Islet of Langerhans (tissue), 1 donor: ENCODE measurements around the gene INTS14.
"Not testable (repeated sequence)": the region's sequence is repeated elsewhere in the genome, so short reads cannot be mapped to it uniquely, and the experiment has no call there.

Experiments used
- FAIRE-seq: peaks from one replicate; lab custom pipeline; 2011; peaks lifted over from hg19 to GRCh38; lab: Jason Lieb, UNC

INTS14 gene

DNA sequence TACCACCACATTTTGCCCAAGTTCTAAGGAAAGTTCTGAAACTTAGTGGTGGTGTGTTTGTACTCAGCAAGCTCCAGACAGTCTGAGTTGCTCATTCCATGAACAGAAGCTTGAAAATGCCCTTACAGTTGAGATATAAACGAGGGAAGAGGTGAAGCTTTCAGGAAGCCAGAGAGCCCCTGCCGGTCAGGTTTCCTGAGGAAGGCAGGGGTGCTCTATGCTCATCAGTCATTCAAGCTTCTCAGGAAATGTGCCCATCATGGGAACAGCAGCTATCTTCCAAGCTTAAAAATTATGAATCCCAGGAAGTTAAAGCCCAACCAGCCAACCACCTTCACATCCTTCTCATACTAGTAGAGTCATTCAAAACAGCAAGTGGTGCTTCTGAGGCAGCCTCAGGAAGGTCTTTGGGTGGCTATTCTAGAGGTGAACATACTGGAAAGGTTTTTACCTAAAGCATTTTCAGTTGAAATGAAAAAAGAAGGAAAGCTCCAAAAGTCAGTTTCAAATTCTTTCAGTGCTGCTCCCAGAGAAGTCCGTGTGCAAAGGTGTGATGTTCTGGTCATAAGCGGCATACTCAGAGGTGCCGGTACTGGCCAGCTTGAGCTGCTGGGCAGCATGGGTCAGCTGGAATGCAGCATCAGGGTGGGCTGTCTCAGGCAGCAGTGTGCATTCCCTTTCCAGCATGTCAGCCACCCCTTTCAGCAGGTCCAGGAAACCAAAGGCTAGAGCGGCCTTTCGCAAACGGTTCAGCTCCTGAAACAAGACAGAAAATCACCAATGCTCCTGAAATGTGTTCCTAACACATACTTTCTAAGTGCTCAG, 31.8 kb downstream of the INTS14 start:
- FAIRE-seq = no peak

DNA sequence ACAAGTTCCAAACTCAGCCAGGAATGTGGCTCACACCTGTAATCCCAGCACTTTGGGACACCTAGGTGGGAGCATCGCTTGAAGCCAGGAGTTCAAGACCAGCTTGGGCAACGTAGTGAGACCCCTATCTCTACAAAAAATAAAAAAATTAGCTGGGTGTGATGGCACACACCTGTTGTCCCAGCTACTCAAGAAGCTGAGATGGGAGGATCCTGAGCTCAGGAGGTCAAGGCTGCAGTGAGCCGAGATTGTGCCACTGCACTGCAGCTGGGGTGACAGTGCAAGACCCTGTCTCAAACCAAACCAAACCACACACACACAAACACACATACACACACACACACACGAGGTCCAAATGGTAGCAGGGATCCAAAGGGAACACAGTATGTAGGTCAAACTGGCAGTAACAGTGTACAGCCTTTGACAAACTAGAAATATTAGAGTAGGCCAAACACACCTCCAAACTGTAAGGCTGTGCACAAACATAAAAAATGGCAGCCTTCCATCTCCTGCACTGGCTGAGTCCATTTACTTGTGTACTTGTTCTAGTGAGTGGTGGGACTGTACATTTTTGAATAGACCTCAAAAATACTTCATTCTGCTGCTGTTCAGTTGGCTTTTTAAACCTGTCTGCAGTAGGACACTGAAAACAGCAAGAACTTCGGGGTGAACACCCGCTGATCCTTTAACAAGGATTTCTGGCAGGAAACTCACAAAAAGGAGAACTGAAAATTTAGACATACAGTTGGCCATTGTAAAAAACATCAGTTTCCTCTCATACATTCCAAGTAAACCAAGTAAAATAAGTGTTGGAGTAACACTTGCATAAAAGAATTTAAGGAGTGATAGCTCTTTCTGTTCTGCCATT, 33.6 kb downstream of the INTS14 start:
- FAIRE-seq = no peak

DNA sequence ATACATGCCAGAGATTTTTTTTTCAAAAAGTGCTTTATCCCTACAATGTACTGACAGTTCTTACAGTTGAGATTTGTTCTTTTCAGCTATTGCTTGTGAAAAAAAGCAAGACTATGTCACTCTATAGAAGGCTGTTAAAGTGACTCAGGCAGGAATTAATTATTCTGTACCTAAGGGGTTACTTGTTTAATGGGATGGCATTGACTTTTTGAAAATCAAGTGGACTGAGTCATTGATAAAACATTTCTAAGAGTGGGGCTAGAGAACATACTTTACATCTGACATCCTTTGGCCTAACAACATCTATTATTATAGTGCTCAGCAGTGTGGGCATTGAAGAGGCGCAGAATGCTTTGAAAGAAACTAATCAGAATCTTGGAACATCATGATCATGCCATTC, 34.3 kb downstream of the INTS14 start:
- FAIRE-seq = no peak

DNA sequence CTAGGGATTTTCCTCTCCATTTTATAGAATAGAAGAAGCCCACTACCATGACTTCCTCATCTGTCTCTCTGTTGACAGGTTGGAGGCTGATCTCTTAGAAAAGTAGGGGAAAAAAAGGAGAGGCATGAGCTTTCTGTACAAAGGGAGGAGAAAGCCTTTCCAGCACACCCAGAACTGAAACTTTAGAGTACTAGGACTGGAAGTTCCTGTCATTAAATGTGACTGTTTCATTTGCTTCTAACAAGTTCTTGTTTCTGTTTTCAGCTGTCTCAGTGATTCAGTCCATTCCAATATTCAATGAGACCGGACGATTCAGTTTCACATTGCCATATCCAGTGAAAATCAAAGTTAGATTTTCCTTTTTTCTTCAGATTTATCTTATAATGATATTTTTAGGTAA, 39.0 kb downstream of the INTS14 start:
- FAIRE-seq = no peak

DNA sequence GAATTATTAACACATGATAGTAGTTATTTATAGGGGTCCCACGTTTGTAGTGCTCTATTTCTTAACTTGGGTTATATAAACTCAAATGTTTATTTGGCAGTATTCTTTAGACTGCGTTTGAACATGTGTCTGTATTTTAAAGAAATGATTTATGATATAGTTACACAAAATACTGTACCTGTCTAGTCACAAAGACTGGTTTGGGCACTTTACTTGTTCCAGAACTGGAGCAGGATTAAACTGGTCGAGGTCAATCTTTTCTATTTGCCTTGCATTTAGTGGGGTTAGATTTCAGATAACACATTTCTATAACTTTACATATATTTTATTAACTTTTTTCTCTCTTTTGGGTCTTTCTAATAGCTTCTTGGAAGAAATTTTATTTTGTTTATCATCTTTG, 41.2 kb downstream of the INTS14 start:
- FAIRE-seq = no peak

DNA sequence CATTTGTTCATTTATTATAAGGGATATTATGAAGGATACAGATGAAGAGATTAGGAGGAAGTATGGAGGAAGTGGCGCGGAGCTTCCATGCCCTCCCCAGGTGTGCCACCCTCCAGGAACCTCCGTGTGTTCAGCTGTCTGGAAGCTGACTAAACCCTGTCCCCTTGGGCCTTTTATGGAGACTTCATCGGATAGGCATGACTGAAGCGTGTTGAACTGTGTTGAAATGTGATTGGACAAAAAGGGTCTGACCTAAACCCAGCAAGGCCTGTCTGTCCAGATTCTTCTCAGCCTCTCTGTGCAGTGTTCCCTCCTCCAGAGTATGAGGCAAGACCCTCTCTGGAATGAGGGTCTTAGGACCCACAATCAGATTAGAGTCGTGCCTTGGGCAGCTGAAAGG, 49.0 kb downstream of the INTS14 start:
- no peak for FAIRE-seq

DNA sequence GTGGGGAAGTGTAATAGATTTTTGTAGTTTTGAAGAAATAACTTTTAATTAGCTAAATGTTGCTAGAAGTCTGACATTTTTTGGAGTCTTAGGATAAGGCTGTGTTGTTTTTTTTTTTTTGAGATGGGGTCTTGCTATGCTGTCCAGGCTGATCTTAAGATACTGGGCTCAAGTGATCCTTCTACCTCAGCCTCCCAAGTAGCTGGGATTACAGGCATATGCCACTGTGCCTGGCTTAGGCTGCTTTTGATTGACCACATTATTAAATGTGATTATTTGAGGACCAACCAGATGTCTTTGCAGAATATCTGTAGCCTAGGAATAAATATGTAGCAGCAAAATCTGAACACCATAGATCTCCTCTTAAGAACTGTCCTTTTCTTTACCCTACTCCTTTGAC, 51.0 kb downstream of the INTS14 start:
- no peak for FAIRE-seq

DNA sequence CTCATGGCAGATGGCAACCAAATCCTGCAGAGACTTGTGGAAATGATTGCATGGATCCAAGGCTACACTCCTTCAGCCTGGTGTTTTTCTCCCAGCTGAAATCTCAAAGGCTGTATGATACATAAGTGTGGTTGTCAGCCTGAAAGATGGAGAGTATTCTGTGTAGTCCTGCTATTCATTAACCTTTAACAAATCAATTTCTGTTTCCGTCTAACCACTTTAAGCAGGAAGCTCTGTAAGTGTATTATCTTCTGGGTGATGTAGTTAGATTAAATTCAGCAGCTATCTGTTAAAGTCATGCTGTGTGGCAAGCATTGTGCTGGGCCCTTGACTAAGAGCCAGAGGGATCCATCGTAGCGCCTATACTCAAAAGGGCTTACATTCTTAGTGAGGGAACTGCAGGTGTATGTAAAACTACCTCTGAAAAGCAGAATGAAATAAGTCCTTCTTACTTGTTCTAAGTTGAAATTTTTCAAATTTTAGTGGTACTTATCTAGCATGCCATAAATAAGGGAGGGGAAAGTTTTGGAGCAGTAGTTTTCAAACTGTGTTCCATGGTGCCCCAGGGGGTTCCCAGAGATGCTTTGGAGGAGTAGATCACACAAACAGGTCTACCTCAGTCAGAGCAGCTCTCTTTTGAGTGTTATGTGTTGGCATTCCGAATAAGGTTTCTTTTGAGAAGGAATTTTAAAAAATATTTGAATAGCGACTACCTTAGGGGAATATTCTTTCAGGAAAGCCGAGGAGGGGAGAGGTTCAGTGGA, 51.8 kb downstream of the INTS14 start:
- FAIRE-seq = no peak

DNA sequence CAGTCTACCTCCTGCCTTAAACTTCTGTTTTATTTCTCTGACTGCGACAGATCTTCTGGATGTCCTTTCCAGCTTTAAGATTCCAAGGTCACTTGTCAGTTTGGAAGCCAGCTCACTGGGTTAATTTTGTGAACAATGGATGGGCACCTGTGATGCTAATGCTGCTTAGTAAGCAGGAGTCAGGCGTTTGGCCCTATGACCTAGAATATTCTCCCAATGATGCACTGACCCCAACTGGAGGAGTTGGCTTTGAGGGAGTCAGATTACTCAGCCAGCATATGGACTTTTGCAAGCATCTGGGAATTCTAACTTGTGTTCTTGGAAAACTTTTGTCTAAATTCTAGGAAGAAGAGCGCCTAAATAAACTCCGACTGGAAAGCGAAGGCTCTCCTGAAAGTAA, 52.6 kb downstream of the INTS14 start:
- FAIRE-seq = no peak

DNA sequence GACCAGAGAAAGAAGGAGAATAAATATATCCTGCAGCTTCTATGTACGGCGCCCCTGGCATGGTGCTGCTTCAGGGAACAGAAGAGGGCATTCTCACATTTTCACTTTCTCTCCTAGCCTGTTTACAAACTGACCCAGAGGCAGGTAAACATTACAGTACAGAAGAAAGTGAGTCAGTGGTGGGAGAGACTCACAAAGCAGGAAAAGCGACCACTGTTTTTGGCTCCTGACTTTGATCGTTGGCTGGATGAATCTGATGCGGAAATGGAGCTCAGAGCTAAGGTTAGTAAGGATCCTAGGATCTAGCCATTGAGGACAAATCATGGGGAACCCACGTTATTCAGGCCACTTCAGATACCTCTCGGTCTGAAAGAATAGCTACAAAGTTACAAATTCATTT, 54.3 kb downstream of the INTS14 start:
- FAIRE-seq = no peak

DNA sequence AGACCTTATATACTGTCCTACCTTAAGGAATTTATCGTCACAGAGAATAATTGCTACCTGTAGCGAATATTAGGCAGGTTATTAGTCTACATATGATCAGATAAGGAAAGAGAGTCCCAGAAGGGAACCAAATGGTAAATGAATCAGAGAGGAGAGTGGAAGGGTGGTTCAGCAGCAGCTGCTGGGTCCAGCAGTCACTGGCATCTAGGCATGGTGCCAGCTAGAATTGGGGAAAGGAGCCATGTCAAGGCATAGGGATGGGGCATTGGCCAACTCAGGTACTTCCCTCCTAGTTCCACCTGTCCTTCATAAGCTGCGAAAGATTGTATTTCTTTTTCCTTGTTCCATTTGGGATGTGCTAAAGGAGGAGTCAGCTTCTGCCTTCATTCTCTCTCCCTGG, 57.2 kb downstream of the INTS14 start:
- no peak for FAIRE-seq

DNA sequence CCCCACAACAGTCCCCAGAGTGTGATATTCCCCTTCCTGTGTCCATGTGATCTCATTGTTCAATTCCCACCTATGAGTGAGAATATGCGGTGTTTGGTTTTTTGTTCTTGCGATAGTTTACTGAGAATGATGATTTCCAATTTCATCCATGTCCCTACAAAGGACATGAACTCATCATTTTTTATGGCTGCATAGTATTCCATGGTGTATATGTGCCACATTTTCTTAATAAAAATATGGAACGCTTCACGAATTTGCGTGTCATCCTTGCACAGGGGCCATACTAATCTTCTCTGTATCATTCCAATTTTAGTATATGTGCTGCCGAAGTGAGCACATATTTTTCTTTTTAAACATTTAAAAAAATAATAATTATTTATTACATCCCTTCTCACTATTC, 58.1 kb downstream of the INTS14 start:
- not testable (repeated sequence) for FAIRE-seq

DNA sequence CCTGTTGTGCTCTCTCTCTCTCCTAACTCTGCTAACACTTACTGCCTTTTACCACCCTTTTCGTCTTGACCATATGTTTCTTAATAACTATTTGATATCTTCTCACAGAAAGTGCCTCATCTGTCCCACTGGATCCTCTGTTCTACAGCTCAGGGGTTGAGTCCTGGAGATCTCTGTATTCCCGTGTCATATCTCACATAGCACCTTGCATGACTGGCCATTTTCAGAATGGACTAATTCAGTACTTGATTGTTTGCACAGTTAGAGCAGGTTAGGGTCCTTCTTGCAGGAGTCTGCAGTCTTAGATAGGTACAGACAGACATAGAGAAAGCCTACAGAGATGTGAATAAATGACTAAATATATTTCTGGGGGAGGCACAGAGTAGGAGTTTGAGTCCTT, 59.7 kb downstream of the INTS14 start:
- no peak for FAIRE-seq

DNA sequence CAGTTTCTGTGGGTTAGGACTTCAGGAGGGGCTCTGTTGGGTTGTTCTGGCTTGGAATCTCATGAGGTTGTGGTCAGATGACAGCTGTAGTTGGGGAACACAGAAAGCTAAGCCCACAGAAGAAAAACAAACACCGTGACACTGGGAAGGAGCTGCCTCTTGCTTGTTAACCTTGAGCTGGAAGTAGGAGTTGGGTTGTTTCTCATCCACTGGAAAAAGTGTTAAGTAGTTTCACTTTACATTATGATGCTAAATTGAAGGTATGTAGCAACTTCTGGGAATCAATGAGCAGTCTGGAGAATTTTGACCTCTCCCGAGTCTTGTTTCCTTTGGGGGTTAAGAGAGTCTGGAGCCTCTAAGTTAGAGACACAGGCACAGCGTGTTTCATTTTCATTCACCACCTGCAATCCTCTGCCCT, 60.2 kb downstream of the INTS14 start:
- FAIRE-seq = no peak

DNA sequence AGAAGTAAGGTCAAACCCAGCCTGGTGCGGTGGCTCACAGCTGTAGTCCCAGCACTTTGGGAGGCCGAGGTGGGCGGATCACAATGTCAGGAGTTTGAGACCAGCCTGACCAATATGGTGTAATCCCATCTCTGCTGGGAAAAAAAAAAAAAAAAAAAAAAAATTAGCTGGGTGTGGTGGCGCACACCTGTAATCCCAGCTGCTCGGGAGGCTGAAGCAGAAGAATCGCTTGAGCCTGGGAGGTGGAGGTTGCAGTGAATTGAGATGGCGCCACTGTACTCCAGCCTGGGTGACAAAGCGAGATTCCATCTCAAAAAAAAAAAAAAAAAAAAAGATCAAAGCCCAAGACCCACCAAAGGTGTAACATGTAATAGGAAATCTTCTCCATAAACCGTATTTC, 61.6 kb downstream of the INTS14 start:
- FAIRE-seq = not testable (repeated sequence)

DNA sequence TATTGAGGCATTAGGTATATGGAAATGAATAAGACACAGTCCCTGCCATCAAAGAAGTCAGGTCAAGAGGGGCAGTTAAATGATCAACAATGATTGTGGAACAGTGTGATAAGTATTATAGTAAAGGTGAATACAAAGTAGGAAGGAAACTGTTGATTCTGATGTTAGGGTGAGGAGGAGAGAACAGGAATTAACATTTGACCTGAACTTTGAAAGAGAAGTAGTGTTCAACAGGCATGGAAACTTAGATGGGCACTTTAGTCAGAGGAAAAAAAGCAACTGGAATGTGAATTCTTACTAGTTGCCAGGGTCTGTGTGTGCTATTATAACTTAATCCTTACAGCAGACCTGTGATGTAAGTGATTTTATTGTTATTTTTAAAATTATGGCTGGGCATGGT, 63.1 kb downstream of the INTS14 start:
- FAIRE-seq = no peak

DNA sequence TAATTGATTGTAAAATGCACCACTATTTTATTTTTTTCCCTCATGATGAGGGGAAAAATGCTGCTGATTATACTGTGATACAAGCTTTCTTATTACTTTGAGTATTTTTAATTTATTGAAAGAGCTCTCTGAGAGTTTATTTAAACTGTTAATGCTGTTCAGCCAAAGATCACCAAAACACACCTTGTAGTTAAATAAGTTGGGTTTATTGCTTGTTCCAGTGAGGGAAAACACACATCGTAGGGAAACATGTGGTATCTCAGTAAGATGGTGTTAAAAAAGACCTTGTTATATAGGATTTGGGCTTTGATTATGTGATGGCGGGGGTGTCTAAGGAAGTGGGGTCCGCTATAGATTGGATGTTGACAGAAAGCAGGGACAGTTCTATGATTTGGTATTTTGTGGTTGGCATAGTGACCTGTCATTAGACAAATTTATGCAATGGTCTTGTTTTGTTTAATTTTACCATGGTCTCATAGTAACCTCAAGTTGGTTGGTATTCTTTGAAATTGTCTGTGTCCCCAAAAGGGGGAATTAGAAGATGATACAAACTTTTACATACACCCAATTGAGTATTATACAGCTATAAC, 69.6 kb downstream of the INTS14 start:
- no peak for FAIRE-seq

DNA sequence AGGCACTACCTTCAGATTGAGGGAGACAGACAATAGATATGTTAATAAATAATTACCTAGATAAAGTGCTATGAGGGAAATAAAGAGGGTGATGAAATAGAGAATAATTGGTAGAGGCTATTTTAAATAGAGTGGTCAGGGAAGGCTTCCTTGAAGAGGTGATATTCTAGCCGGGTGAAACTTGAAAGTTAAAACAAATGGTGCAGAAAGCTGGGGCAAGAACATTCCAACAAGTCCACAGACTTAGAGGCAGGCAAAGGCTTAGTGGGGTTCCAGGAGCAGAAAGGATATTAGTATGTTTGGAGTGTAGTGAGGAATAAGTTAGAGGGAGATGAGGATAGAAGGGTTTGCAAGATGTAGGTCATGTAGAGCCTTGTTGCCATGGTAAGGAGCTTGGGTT, 70.6 kb downstream of the INTS14 start:
- FAIRE-seq = no peak

DNA sequence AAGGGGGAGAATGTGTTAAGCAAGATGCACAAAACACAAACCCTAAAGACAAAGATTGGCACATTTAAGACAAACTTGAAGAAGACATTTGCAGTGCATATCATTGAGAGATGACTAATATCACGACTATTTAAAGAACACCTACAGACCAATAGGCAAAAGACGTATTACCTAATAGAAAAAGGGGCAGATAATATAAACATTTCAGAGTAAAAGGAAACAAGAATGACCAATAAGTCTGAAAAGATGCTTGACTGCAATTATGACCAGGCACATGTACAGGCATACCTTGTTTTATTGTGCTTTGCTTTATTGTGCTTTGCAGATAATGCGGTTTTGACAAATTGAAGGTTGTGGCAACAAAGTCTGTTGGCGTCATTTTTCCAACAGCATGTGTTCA, 75.7 kb downstream of the INTS14 start:
- no peak for FAIRE-seq

DNA sequence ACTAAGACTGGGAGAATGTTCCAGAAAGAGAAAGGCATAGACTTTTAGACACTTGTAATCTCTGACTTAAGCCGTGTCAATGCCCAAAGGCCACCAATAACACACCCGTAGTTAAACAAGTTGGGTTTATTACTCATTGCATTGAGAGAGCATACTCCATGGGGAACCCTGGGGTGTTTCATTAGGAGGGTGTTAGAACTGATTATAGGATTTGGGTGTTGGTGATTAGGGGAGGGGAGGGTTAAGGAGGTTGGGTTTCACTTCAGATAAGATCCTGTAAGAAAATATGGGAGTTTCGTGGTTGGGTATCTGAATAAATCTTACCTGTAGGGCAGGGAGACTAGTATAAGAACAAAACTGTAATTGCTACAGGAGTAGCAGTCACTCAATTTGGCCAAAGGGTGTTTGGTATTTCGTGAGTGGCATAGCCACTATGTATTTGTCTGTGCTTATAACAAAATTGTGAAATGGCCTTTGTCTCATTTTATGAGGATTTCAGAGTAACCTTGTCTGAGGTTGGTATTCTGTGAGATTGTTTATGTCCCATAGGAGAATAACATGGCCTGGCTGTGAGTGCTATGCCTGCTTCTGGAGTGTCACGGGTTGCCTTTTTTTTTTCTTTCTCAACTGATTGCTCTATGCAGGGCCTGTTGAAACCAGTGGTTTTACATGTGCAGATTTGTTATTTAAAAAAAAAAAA, 77.7 kb downstream of the INTS14 start:
- no peak for FAIRE-seq

DNA sequence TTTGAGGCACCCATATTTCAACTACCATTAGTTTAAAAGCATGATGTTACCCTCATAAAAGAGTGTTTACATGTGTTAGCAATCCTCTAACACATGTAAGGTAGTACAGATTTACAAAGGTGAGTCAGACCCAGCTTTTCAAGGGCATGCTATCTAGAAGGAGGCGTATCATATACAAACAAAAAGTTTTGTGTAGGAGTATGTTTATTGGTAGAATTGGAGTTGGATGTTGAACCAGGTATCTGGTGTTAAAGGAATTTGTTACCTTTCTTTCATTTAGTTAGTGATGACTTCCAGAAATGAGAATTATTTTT, 78.2 kb downstream of the INTS14 start:
- FAIRE-seq = no peak
